ENCODE results near the gene PITHD1.

GRCh38 chr1:23776217-23776616 lies 2.0 kb upstream of the PITHD1 start:
- TF ChIP-seq CTCF (IDR thresholded peaks at IDR 0.05) (no peak), POLR2A (IDR thresholded peaks at IDR 0.05) (no peak)

All from breast epithelium (tissue), 3 donors.